ENCODE data around the gene MRPL30. TPM values are rescaled to one million over a fixed set of nuclear protein-coding genes. Genes with fewer than 3 reads are reported as not detected.

MRPL30 gene
- total RNA-seq, 1 experiment from 2014 or later = 28.7 TPM

- no peak for TF ChIP-seq USF1 (CRISPR knock-in tag; IDR thresholded peaks at IDR 0.05)
- TF ChIP-seq, protein P1, sequence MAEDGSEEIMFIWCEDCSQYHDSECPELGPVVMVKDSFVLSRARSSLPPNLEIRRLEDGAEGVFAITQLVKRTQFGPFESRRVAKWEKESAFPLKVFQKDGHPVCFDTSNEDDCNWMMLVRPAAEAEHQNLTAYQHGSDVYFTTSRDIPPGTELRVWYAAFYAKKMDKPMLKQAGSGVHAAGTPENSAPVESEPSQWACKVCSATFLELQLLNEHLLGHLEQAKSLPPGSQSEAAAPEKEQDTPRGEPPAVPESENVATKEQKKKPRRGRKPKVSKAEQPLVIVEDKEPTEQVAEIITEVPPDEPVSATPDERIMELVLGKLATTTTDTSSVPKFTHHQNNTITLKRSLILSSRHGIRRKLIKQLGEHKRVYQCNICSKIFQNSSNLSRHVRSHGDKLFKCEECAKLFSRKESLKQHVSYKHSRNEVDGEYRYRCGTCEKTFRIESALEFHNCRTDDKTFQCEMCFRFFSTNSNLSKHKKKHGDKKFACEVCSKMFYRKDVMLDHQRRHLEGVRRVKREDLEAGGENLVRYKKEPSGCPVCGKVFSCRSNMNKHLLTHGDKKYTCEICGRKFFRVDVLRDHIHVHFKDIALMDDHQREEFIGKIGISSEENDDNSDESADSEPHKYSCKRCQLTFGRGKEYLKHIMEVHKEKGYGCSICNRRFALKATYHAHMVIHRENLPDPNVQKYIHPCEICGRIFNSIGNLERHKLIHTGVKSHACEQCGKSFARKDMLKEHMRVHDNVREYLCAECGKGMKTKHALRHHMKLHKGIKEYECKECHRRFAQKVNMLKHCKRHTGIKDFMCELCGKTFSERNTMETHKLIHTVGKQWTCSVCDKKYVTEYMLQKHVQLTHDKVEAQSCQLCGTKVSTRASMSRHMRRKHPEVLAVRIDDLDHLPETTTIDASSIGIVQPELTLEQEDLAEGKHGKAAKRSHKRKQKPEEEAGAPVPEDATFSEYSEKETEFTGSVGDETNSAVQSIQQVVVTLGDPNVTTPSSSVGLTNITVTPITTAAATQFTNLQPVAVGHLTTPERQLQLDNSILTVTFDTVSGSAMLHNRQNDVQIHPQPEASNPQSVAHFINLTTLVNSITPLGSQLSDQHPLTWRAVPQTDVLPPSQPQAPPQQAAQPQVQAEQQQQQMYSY (CRISPR knock-in tag; IDR thresholded peaks at IDR 0.05) = no peak
- TF ChIP-seq AR (CRISPR knock-in tag; IDR thresholded peaks at IDR 0.05) = no peak
- TF ChIP-seq ZNF121 (CRISPR knock-in tag; IDR thresholded peaks at IDR 0.05) = no peak
- TF ChIP-seq NR2C2 (CRISPR knock-in tag; IDR thresholded peaks at IDR 0.05) = no peak
- TF ChIP-seq, protein P2, sequence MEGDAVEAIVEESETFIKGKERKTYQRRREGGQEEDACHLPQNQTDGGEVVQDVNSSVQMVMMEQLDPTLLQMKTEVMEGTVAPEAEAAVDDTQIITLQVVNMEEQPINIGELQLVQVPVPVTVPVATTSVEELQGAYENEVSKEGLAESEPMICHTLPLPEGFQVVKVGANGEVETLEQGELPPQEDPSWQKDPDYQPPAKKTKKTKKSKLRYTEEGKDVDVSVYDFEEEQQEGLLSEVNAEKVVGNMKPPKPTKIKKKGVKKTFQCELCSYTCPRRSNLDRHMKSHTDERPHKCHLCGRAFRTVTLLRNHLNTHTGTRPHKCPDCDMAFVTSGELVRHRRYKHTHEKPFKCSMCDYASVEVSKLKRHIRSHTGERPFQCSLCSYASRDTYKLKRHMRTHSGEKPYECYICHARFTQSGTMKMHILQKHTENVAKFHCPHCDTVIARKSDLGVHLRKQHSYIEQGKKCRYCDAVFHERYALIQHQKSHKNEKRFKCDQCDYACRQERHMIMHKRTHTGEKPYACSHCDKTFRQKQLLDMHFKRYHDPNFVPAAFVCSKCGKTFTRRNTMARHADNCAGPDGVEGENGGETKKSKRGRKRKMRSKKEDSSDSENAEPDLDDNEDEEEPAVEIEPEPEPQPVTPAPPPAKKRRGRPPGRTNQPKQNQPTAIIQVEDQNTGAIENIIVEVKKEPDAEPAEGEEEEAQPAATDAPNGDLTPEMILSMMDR (IDR thresholded peaks at IDR 0.05) = no peak
- TF ChIP-seq ZNF219 (CRISPR knock-in tag; IDR thresholded peaks at IDR 0.05; ENCODE audit: borderline replicate concordance) = no peak
- TF ChIP-seq NFYB (CRISPR knock-in tag; conservative IDR thresholded peaks at IDR 0.05; ENCODE audit: low read depth) = no peak
- TF ChIP-seq OVOL2 (CRISPR knock-in tag; IDR thresholded peaks at IDR 0.05; ENCODE audit: borderline replicate concordance) = no peak
These were observed 14.8 kb upstream of the MRPL30 start (continued) for GRCh38 chr2:99166218-99166617.

GRCh38 chr2:99169534-99169933 lies 11.4 kb upstream of the MRPL30 start:
- H3K36me3 Mint-ChIP-seq = peaks cover 23% of the 10 kb centered on the region
- H3K4me1 Mint-ChIP-seq = no peaks in the 10 kb centered on the region
- H3K9me3 Mint-ChIP-seq = no peaks in the 10 kb centered on the region
- no peak for DNase-seq (ENCODE audit: low spot score)
- TF ChIP-seq, protein P3, sequence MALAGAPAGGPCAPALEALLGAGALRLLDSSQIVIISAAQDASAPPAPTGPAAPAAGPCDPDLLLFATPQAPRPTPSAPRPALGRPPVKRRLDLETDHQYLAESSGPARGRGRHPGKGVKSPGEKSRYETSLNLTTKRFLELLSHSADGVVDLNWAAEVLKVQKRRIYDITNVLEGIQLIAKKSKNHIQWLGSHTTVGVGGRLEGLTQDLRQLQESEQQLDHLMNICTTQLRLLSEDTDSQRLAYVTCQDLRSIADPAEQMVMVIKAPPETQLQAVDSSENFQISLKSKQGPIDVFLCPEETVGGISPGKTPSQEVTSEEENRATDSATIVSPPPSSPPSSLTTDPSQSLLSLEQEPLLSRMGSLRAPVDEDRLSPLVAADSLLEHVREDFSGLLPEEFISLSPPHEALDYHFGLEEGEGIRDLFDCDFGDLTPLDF (CRISPR knock-in tag; IDR thresholded peaks at IDR 0.05) = no peak
- TF ChIP-seq KAT7 (CRISPR knock-in tag; IDR thresholded peaks at IDR 0.05; ENCODE audit: borderline replicate concordance) = no peak
- no peak for TF ChIP-seq ATF1 (CRISPR knock-in tag; IDR thresholded peaks at IDR 0.05)
- TF ChIP-seq, protein P4, sequence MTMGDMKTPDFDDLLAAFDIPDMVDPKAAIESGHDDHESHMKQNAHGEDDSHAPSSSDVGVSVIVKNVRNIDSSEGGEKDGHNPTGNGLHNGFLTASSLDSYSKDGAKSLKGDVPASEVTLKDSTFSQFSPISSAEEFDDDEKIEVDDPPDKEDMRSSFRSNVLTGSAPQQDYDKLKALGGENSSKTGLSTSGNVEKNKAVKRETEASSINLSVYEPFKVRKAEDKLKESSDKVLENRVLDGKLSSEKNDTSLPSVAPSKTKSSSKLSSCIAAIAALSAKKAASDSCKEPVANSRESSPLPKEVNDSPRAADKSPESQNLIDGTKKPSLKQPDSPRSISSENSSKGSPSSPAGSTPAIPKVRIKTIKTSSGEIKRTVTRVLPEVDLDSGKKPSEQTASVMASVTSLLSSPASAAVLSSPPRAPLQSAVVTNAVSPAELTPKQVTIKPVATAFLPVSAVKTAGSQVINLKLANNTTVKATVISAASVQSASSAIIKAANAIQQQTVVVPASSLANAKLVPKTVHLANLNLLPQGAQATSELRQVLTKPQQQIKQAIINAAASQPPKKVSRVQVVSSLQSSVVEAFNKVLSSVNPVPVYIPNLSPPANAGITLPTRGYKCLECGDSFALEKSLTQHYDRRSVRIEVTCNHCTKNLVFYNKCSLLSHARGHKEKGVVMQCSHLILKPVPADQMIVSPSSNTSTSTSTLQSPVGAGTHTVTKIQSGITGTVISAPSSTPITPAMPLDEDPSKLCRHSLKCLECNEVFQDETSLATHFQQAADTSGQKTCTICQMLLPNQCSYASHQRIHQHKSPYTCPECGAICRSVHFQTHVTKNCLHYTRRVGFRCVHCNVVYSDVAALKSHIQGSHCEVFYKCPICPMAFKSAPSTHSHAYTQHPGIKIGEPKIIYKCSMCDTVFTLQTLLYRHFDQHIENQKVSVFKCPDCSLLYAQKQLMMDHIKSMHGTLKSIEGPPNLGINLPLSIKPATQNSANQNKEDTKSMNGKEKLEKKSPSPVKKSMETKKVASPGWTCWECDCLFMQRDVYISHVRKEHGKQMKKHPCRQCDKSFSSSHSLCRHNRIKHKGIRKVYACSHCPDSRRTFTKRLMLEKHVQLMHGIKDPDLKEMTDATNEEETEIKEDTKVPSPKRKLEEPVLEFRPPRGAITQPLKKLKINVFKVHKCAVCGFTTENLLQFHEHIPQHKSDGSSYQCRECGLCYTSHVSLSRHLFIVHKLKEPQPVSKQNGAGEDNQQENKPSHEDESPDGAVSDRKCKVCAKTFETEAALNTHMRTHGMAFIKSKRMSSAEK (CRISPR knock-in tag; IDR thresholded peaks at IDR 0.05; ENCODE audit: borderline replicate concordance) = no peak
- TF ChIP-seq MAX (CRISPR knock-in tag; IDR thresholded peaks at IDR 0.05) = no peak
- TF ChIP-seq, protein P5, sequence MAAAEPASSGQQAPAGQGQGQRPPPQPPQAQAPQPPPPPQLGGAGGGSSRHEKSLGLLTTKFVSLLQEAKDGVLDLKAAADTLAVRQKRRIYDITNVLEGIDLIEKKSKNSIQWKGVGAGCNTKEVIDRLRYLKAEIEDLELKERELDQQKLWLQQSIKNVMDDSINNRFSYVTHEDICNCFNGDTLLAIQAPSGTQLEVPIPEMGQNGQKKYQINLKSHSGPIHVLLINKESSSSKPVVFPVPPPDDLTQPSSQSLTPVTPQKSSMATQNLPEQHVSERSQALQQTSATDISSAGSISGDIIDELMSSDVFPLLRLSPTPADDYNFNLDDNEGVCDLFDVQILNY (CRISPR knock-in tag; IDR thresholded peaks at IDR 0.05) = no peak
- ATAC-seq = no peak
- CTCF ChIA-PET = no interaction called here
- POLR2A ChIA-PET = no interaction called here
- H3K27ac Mint-ChIP-seq = no peak overlapping the region
- no peaks in the 10 kb centered on the region for H3K27me3 Mint-ChIP-seq (ENCODE audit: low read depth)
- H3K4me3 Mint-ChIP-seq = no peak overlapping the region
